Hepatic stellate cell (primary cell): ENCODE results near the gene FAF1.
A peak's percentile ranks its signal among the peaks of the same experiment; 100 is the strongest.
"Not testable (repeated sequence)": the region's sequence is repeated elsewhere in the genome, so short reads cannot be mapped to it uniquely, and the experiment has no call there.

Source experiments
- DNase-seq: peaks from one replicate; pipeline ENCODE4 v3.0.0; 2011; ENCODE audit warnings: low spot score

FAF1 gene

DNA sequence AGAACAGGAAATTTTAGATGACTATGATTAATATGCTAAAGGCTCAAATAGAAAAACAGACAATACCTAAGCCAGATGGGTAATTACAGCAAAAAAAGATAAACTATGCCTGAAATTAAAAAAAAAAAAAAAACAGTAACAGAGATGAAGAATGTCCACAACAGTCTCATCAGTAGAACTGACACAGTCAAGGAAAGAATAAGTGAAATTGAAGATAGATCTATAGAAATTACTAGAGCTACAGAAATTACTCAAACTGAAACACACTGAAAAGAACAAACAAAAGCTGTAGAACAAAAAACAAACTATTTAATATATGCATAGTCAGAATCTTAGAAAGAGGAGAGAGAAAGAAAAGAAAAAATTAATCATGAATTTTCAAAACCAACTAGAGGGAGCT, 112.8 kb downstream of the FAF1 start:
- DNase-seq: no peak

DNA sequence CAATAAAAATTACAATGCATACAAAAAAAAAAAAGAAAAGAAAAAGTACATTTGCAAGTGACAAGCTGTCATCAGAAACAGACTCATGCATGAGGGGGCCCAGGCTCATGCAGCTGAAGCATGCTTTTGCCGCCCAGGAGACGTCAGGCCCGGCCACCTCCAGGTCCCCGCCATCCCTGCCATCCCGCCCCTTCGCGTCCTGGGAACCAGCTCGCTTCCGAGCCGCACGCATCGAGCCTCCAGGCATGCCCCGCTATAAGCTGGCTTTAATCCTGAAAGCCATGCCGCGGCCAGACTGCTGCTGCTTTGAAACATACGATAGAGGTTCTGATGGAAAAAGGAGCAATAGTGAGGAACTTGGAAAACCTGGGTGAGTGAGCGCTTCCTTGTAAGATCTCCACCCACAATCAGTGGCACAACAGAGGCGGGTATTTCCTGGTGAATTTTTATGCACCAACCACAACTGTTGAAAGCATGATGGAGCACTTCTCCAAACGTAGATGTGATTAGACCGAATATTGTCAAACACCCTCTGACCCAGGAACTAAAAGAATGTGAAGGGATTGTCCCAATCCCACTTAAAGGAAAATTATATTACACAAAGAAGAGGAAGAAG, 113.7 kb downstream of the FAF1 start:
- no peak for DNase-seq

DNA sequence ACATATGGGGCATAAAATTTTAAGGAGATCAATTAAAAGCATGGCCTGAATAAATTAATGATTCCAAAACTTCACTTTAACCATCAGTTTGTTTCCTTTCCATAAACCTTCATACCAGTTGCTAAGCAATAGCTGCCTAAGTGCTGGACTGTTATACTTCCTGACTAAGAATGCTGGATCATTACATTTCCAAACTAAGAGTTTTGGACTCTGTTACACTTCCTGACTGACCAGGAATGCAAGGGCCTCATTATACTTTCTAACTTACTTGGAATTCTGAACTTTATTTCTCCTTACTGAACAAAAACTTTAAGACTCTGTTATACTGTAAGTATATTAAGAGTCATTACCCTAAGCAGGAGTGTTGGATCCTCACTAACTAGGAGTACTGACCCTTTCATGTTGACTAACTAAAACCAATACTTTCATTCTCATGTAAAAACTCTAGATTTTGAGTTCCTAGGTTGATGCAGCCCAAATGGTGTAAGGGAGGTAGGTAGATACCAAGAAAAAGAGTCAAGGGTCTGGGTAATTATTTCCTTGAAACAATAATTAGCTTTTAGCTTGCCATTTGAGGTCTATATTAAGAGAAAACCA, 118.2 kb downstream of the FAF1 start:
- DNase-seq: peak; percentile 46

DNA sequence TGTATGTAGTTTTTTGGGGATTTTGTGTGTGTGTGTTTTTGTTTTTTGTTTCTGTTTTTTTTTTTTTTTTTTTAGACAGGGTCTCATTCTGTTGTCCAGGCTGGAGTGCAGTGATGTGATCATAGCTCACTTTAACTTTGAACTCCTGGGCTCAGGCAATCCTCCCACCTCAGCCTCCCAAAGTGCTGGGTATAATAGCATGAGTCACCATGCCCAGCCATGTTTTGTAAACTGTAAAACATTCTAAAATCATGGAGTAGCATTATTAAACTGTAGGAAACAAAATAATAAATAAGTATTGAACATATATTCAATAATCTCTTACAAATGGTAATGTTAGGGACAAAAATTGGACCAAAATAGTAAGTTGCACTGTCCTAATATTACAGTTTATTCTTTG, 124.0 kb downstream of the FAF1 start:
- DNase-seq: no peak

DNA sequence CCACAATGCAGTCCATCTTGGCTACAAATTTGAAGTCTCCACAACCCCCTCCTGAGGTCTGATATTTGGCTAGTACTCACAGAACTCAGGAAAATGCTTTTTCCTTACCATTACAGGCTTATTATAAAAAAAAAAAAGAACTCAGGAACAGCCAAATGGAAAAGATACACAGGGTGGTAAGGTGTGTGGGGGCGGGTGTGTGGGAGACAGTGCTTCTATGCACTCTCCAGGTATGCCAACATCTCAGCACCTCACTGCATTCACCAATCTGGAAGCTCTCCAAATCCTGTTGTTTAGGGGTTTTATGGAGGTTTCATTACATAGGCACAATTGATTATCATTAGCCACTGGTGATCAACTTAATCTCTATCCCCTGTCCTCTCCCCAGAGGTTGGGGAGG, 126.9 kb downstream of the FAF1 start:
- no peak for DNase-seq

DNA sequence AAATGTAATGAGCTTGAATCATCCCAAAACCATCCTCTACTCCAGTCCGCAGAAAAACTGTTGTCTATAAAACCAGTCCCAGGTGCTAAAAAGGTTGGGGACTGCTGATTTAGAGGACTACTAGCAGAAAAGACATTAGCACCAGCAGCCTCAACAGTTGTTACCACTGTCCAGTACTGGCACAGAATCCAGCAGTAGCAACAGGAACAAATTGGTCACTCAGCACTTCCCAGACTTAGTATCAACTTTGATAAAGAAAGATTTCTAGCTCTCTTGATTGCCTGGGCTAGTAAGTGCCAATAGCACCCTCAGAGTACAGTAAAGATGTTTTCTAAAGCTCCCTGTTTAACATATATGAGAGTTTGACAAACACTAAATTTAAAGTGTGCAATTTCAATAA, 127.9 kb downstream of the FAF1 start:
- DNase-seq: no peak

DNA sequence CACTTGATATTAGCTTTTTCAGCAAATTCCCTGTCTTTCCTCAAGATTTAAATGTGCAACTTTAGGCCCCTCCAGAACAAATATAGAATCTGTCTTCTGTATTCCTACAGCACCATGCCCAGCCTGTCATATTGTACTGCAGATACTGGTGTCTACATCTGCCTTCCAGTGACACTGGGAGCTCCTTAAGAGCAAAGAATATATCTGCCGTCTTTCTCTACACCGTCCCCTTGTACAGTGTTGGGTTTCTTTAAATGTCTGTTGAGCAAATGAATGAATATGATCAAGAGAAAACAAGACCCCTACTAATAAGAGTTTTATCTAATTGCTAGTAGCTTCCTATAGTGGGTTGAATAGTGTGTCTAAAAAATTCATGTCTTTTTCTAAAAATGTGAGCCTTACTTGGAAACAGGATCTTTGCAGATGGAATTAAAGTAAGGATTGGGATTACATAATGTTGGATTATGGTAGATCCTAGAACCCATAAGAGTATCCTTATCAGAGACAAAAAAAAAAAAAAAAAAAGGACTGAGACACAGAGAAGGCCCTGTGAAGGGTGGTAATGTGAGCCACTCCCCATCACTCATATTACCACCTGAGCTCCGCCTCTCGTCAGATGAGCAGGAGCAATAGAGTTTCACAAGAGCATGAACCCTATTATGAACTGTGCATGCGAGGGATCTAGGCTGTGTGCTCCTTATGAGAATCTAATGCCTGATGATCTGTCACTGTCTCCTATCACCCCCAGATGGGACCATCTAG, 128.6 kb downstream of the FAF1 start:
- DNase-seq: no peak

DNA sequence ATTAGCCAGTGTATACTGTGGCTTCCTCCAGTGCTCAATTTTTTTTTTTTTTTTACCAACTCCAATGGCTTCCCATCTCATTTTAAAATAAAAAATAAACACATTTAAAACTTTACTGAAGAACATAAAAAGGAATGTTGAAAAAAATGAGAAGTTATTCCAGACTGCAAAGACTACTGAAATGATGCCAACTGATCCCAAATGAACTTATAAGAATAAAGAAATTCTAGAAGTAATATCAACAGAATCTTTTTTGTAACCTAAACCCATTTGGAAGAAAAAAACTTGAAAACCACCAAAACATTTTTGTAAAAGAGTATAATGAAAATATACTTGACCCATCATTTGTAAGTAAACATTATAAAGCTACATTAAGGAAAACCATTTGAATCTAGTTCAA, 129.4 kb downstream of the FAF1 start:
- DNase-seq: no peak

DNA sequence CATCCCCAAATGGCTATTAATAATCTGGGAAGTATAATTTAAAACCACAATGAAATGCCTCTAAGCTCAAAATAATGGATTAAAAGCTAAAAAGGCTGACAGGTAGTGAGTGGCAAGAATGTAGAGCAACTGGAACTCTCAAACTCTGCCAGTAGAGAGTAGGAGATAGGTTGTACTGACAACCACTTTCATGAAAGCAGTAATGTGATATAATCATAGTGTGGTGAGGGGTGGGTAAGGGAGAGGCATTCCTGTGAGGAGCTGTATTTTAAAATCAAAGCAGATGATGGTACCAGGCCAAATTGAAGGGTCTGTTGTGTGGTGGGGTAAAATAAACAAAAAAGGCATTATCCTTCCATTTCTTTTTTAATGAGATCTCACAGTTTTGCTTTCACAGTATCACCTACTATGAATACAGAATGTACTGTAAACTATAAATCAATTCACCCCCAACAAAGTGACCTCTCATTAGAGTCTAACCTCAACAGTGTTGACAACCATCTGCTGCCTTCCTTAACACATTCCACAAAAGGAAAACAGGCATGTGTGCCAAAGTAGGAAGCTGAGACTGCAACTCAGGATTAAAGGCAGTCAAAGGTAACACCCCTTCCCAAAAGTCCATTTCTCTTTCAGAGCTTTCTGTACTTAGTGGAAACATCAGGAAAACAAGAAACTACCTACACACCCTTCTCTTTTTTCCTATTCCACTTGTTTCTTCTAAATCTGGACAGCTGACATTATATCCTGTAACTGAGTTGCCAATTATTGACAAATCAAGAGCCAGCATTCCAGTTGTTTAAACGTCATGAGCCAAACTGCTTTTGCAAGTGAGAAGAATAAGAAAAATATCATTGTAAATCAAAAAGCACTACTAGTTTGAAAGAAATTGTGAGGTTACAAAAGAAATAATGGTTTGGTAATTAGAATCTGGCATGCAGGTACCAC, 130.8 kb downstream of the FAF1 start:
- DNase-seq: no peak

DNA sequence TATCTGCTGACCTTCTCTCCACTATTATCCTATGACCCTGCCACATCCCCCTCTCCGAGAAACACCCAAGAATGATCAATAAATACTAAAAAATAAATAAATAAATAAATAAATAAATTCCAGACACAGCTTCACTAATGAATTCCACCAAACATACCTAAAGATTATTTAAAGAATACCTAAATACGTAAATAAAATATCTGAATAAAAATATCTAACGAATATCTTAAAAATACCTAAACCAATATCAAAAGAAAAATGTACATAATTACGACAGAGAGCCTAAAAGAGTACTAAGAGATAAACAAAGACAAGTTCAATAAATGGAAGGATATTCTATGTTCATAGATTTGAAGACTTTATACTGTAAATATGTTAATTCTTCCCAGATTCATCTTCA, 132.5 kb downstream of the FAF1 start:
- no peak for DNase-seq

DNA sequence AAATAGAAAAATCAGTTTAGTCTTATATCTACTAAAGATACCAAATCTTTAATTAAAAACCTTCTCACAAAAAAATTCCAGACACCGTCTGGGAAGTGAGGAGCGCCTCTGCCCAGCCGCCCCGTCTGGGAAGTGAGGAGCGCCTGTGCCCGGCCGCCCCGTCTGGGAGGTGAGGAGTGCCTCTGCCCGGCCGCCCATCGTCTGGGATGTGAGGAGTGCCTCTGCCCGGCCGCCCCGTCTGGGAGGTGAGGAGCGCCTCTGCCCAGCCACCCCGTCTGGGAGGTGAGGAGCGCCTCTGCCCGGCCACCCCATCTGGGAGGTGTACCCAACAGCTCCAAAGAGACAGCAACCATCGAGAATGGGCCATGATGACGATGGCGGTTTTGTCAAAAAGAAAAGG, 133.3 kb downstream of the FAF1 start:
- not testable (repeated sequence) for DNase-seq

DNA sequence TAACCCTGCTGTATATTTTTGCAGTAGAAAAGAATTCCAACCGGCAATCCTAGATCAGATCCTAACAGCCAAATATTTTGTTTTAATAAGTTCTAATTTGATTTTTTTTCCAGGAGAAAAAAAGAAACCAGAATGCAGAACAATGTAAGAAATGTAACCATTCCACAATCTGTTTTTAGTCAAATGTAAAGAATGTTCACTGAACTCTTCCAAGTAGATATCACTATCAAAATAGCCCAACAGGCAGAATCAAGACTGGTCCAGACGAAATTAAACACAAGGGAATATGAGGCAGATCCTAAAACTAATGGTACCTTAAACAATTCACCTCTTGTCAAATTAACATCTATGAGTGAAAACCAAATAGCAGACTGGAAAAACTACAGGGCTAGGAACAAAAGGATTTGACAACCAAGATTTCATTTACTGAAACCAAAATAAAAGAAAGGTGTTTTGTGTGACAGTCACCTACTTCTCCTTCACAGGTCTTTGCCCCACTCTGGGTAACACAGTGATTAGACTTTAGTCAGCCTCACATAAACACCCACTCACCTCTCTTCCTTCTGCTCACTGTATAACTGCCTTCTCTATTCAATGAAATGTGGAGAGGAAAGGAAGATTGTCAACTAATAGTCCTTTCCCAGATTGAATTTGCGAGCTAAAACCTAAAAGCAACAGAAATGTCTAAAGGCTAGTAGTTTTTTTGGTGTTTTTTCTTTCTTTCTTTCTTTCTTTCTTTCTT, 137.9 kb downstream of the FAF1 start:
- peak; percentile 17 for DNase-seq

DNA sequence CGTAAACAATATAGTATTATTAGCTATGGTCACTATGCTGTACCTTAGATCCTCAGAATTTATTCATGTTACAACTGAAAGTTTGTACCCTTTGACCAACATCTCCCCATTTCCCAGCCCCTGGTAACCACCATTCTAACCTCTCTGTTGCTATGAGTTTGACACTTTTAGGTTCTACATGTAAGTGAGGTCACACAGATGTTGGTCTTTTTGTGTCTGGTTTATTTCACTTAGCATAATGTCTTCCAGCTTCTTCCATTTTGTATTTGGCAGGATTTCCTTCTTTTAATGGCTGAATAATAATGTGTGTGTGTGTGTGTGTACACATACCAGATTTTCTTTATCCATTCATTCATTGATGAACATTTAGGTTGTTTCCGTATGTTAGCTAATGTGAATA, 139.5 kb downstream of the FAF1 start:
- no peak for DNase-seq

DNA sequence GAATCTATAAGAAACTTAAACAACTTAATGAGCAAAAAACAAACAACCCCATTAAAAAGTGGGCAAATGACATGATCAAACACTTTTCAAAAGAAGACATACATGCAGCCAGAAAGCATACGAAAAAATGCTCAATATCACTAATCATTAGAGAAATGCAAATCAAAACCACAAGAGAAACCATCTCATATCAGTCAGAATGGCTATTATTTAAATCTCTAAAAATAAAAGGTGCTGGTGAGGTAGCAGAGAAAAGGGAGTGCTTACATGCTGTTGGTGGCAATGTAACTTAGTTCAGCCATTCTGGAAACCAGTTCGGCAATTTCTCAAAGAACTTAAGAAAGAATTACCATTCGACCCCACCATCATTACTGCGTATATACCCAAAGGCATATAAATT, 147.7 kb downstream of the FAF1 start:
- no peak for DNase-seq

DNA sequence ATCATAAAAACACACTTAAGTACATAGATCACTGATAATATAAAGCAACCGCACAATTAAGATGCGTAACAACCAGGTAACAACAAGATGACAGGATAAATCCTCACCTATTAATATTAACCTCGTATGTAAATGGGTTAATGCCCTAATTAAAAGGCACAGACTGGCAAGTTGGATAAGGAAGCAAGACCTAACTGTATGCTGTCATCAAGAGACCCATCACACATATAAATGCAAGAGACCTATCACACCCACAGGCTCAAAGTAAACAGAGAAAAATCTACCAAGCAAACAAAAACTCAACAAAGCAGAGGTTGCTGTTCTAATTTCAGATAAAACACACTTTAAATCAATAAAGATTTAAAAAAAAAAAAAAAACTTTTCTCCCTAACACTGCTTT, 151.8 kb downstream of the FAF1 start:
- DNase-seq: no peak

DNA sequence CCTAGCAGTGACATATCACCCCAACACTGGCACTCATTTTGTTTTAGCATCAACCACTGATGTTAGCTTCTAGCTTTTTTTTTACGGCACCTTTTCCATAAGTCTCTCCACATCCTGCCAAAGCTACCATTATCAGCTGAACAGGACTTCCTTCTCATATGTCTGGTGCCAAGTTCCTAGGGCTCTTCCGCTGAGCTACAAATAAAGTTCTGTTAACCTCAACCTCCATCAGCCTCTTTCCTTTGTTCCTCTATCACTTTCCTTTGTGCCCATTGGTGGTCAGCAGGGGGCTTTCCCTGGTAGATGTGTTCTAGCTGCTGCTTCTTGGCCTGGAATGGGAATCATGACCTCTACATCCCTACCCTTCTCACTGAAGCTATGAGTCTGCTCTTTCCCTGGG, 163.8 kb downstream of the FAF1 start:
- DNase-seq: no peak

DNA sequence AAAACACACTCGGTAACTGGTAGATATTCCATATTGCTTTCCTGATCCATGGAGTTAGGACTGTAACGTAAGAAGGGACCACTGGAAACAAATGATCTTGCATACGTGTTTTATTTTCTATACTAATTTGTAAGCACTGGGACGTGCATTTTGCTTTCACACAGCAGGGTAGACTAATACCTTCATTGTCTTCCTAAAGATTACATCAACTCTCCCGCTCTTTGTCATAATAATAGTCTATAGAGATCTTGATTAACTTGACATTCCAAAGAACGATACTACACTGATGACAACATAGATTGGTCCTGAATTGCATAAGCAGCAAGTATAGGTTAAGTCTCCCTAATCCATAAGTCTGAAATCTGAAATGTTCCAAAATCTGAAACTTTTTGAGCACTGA, 166.5 kb downstream of the FAF1 start:
- no peak for DNase-seq

DNA sequence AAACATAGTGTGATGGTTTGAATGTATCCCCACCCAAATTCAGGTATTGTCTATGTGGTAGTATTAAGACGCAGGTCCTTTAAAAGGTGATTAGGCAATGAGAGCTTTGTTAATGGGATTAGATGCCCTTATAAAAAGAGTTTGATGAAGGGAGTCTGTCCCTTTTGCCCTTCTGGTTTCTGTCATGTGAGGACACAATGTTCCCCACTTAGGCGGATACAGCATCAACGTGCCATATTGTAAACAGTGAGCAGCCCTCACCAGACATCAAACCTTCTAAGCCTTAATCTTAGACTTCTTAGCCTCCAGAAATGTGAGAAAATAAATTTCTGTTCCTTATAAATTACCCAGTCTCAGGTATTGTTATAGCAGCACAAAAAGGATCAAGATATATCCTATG, 172.8 kb downstream of the FAF1 start:
- DNase-seq: no peak

DNA sequence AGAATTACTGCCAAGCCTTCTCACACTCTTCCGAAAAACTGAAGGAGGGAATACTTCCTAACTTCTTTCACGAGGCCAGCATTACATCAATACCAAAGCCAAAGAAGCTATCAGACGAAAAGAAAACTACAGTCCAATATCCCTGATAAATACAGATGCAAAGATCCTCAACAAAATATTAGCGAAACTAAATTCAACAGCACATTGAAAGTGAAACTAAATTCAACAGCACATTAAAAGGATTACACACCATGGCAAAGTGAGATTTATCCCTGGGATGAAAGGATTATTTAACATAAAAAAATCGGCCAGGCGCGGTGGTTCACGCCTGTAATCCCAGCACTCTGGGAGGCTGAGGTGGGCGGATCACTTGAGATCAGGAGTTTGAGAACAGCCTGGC, 176.8 kb downstream of the FAF1 start:
- no peak for DNase-seq

DNA sequence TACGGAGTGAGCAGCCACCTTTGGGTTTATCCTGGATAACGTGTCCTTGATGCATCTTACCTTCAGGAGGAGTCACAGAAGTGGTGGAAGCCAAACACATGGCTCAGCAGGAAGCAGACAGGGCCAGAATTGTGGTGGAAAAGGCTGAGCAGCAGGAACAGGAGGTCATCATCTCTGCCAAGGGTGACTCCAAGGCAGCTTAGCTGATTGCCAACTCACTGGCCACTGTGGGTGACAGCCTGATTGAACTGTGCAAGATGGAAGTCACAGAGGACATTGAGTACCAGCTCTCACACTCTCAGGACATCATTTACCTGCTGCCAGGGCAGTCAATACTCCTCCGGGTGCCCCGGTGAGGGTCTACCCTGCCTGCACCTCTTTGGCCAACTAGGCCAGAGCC, 179.3 kb downstream of the FAF1 start:
- no peak for DNase-seq

DNA sequence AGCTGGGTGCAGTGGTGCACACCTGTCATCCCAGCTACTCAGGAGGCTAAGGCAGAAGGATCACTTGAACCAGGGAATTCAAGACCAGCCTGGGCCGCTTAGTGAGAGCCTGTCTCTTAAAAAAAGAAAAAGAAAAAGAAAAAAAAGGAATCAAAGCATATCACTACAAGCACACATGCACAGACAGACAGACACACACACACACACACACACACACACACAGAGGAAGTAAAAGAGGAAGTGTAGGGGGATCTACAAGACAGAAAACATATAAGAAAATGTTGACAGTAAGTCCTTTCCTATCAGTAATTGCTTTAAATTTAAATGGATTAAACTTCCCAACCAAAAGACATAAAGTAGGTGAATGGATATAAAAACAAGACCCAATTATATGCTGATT, 180.3 kb downstream of the FAF1 start:
- no peak for DNase-seq

DNA sequence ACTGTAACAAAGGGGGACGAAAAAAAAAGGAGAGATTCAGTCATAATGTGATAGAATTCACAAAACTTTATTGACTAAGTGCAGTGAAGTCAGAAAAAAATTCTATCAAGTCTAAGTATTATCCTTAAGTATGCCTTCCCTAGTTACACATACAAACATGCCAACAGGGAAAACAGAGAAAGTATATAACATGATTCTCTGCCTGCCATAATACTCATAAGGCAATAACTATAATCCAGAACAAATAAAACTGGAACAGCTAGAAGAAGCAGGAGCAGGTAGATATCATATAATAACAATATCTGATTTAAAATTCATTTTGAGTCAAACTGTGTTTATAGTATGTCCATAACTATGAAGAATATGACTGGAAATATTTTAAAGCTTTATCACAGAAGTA, 184.3 kb downstream of the FAF1 start:
- no peak for DNase-seq
